DOHH2 (cell line): ENCODE results near the gene ZNF521.

Source experiments
- EZH2phosphoT487 ChIP-seq: fragments of 200-600 bp; sonication (generic); IDR thresholded peaks from 2 replicates; pipeline ENCODE4 v1.6.1; 2017; ENCODE audit warnings: borderline replicate concordance, mild to moderate bottlenecking, antibody characterized with exemption, low read length, moderate library complexity, mixed read lengths
- TF ChIP-seq, protein P1 (sequence below): fragments of 200-600 bp; sonication (generic); IDR thresholded peaks from one replicate; pipeline ENCODE4 v1.5.1; 2014; ENCODE audit warnings: antibody characterized with exemption, mild to moderate bottlenecking, low read depth, low read length; ENCODE audit not compliant: poor library complexity, severe bottlenecking

GRCh38 chr18:25373432-25374179, 21.6 kb upstream of the ZNF521 start:
- TF ChIP-seq, protein P1, sequence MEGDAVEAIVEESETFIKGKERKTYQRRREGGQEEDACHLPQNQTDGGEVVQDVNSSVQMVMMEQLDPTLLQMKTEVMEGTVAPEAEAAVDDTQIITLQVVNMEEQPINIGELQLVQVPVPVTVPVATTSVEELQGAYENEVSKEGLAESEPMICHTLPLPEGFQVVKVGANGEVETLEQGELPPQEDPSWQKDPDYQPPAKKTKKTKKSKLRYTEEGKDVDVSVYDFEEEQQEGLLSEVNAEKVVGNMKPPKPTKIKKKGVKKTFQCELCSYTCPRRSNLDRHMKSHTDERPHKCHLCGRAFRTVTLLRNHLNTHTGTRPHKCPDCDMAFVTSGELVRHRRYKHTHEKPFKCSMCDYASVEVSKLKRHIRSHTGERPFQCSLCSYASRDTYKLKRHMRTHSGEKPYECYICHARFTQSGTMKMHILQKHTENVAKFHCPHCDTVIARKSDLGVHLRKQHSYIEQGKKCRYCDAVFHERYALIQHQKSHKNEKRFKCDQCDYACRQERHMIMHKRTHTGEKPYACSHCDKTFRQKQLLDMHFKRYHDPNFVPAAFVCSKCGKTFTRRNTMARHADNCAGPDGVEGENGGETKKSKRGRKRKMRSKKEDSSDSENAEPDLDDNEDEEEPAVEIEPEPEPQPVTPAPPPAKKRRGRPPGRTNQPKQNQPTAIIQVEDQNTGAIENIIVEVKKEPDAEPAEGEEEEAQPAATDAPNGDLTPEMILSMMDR, result no peak
- no peak for TF ChIP-seq EZH2phosphoT487
